K562 (cell line): ENCODE data around the gene USP49. TPM values are rescaled to one million over a fixed set of nuclear protein-coding genes. Genes with fewer than 3 reads are reported as not detected.

Experiments
- ATF3 ChIP-seq, 2 experiments: fragments of 450-650 bp in 1 of 2; sonication (generic) in 1 of 2; formaldehyde crosslinking in 1 of 2; IDR thresholded peaks in 1 of 2; conservative IDR thresholded peaks in 1 of 2; 2 replicates each; pipeline versions ENCODE4 v1.6.1 to v1.8.1; 2016 to 2023; ENCODE audit warnings: mild to moderate bottlenecking in 2 of 2, moderate library complexity in 2 of 2, inconsistent platforms in 1 of 2, missing genetic modification reagents in 1 of 2
- CHD7 ChIP-seq: fragments of 200-600 bp; sonication (generic); IDR thresholded peaks from one replicate; pipeline ENCODE4 v1.6.1; 2012; ENCODE audit warnings: mild to moderate bottlenecking, low read depth, low read length, inconsistent platforms
- DIDO1 ChIP-seq: fragments of 450-650 bp; IDR thresholded peaks from 2 replicates; pipeline ENCODE4 v1.6.1; 2016; ENCODE audit warnings: low read depth, missing biosample characterization, missing genetic modification characterization
- E2F6 ChIP-seq, 2 experiments: IDR thresholded peaks; 2 replicates each; pipeline ENCODE4 v1.6.1; 2011; ENCODE audit warnings: borderline replicate concordance in 1 of 2, control low read depth in 1 of 2, low read depth in 1 of 2, low read length in 1 of 2, mild to moderate bottlenecking in 1 of 2, mixed read lengths in 1 of 2, moderate library complexity in 1 of 2; ENCODE audit not compliant: insufficient read depth in 1 of 2, insufficient read length in 1 of 2, poor library complexity in 1 of 2, severe bottlenecking in 1 of 2; ENCODE audit errors: extremely low read depth in 1 of 2
- GTF2A2 ChIP-seq: IDR thresholded peaks from 2 replicates; pipeline ENCODE4 v1.6.1; 2016; ENCODE audit warnings: mild to moderate bottlenecking, missing genetic modification characterization, missing compliant biosample characterization
- IRF2 ChIP-seq: sonication (generic); formaldehyde crosslinking; IDR thresholded peaks from 2 replicates; pipeline ENCODE4 v1.8.1; 2022; ENCODE audit warnings: mild to moderate bottlenecking, missing genetic modification reagents
- MXI1 ChIP-seq: IDR thresholded peaks from 2 replicates; pipeline ENCODE4 v1.6.1; 2011; ENCODE audit warnings: low read depth, mild to moderate bottlenecking, improper control_type of control experiment, low read length
- NONO ChIP-seq, 2 experiments: fragments of 200-400 bp in 1 of 2; fragments of 450-650 bp in 1 of 2; formaldehyde crosslinking in 1 of 2; IDR thresholded peaks; 2 replicates each; pipeline ENCODE4 v1.6.1; 2017; ENCODE audit warnings: low read depth in 2 of 2, mild to moderate bottlenecking in 2 of 2, moderate library complexity in 2 of 2, low read length in 1 of 2
- RB1 ChIP-seq: fragments of 450-650 bp; IDR thresholded peaks from 2 replicates; pipeline ENCODE4 v1.6.1; 2017; ENCODE audit warnings: low read depth, mild to moderate bottlenecking
- SAP30 ChIP-seq: fragments of 200-600 bp; sonication (generic); IDR thresholded peaks from 2 replicates; pipeline ENCODE4 v1.6.1; 2012; ENCODE audit warnings: borderline replicate concordance, low read depth, mild to moderate bottlenecking, moderate library complexity, low read length, control low read depth, inconsistent platforms; ENCODE audit not compliant: insufficient read depth, poor library complexity, severe bottlenecking
- SMAD2 ChIP-seq: fragments of 150-350 bp; IDR thresholded peaks from 2 replicates; pipeline ENCODE4 v1.6.1; 2014; ENCODE audit warnings: low read depth, mild to moderate bottlenecking, low read length
- ZNF57 ChIP-seq: fragments of 450-650 bp; formaldehyde crosslinking; IDR thresholded peaks from 2 replicates; pipeline ENCODE4 v1.4.0; 2020; ENCODE audit warnings: mild to moderate bottlenecking, moderate library complexity
- ZNF77 ChIP-seq: fragments of 250-450 bp; sonication (Bioruptor Pico); IDR thresholded peaks from 2 replicates; pipeline ENCODE4 v1.5.0; 2020
- polyA plus RNA-seq, 8 experiments: library from polyadenylated mRNA; depleted of rRNA in 4 of 8; stranded (reverse) in 5 of 8; unstranded in 3 of 8; fragments of >200 nt; fragmentation: Nextera tagmentation in 2 of 8; fragmentation: Illumina TruSeq in 1 of 8; extraction: Ambion mirVana in 2 of 8; extraction: Trizol in 1 of 8; gene quantifications; 2 replicates each; pipeline versions ENCODE4 v1.2.1 to v1.2.3, GENCODE V29; 2011 to 2014; ENCODE audit warnings: inconsistent platforms in 1 of 8, missing spikeins in 1 of 8
- total RNA-seq, 7 experiments: library from RNA; depleted of rRNA in 6 of 7; stranded (reverse); fragments of >200 nt in 6 of 7; fragmentation: Illumina TruSeq in 2 of 7; extraction: Trizol in 2 of 7; gene quantifications; 2 replicates each; pipeline versions ENCODE4 v1.2.1 to v1.2.3, GENCODE V29; 2011 to 2021; ENCODE audit warnings: low replicate concordance in 1 of 7

Gene USP49
- total and polyA plus RNA-seq, 9 of the 15 experiments (the other 6 are each of a cell fraction or from before 2014, with no cell fraction given) = 1.0 to 9.9 (median 6.5) TPM

GRCh38 chr6:41942067-41942851 is 47.1 kb upstream of the USP49 start (continued):
- no peak for TF ChIP-seq CHD7
- TF ChIP-seq GTF2A2 (tag) = no peak
- TF ChIP-seq ATF3 (IDR thresholded peaks at IDR 0.05) = peak; percentile 76
- TF ChIP-seq ATF3 (CRISPR knock-in tag; conservative IDR thresholded peaks at IDR 0.05) = peak; percentile 61; the same call in 1 of the 2 replicates
- TF ChIP-seq IRF2 (CRISPR knock-in tag) = no peak
- no peak for TF ChIP-seq SAP30
- TF ChIP-seq SMAD2 = no peak
- TF ChIP-seq NONO (IDR thresholded peaks at IDR 0.05; ENCODE audit: low read depth in 2 of 2, low read length in 1 of 2) = no peak
- no peak for TF ChIP-seq DIDO1 (tag)
- TF ChIP-seq ZNF57 (CRISPR knock-in tag) = no peak
- no peak for TF ChIP-seq RB1
- no peak for TF ChIP-seq ZNF77
- TF ChIP-seq MXI1 = no peak
- no peak for TF ChIP-seq E2F6 (IDR thresholded peaks at IDR 0.05; ENCODE audit: borderline replicate concordance in 1 of 2, extremely low read depth in 1 of 2, insufficient read depth in 1 of 2, insufficient read length in 1 of 2, low read depth in 1 of 2, low read length in 1 of 2, poor library complexity in 1 of 2, severe bottlenecking in 1 of 2)
